Fibroblast of lung (primary cell): Measurements from ENCODE around the gene NCEH1.

ENCODE experiments used
- CTCF ChIP-seq, 2 donors: IDR thresholded peaks in 1 of 2; conservative IDR thresholded peaks in 1 of 2; 1 replicate in 1 of 2; 2 replicates in 1 of 2; pipeline ENCODE4 v1.5.1; 2011 to 2012; ENCODE audit warnings: low read length in 2 of 2, control low read depth in 1 of 2, inconsistent platforms in 1 of 2, low read depth in 1 of 2, mild to moderate bottlenecking in 1 of 2
- EZH2 ChIP-seq: IDR thresholded peaks from 2 replicates; pipeline ENCODE4 v1.5.1; 2012; ENCODE audit warnings: low read length, control low read depth, mild to moderate bottlenecking; ENCODE audit errors: missing control alignments

GRCh38 chr3:172654470-172654869 lies 56.4 kb downstream of the NCEH1 start:
- TF ChIP-seq CTCF (conservative IDR thresholded peaks at IDR 0.05 in 1 of 2, IDR thresholded peaks at IDR 0.05 in 1 of 2; ENCODE audit: low read depth in 1 of 2, low read length in 2 of 2) = no peak
- no peak for TF ChIP-seq EZH2
